SK-N-SH (cell line): ENCODE results near the gene SNX9. TPM values are rescaled to one million over a fixed set of nuclear protein-coding genes. Genes with fewer than 3 reads are reported as not detected.

Source experiments
- CTCF ChIA-PET: fragments of 300-600, 350-600 bp; formaldehyde crosslinking; extraction: SDS; loops from one replicate; lab custom pipeline; 2021; lab: Yijun Ruan, JAX
- POLR2A ChIA-PET: fragments of 350-600 bp; sonication (Branson Sonifier 250); formaldehyde crosslinking; extraction: SDS; loops from one replicate; lab custom pipeline; 2020; ENCODE audit warnings: antibody characterized with exemption, inconsistent platforms; lab: Yijun Ruan, JAX
- DNase-seq: peaks from one replicate; pipeline ENCODE4 v3.0.0; 2012
- H2AFZ ChIP-seq: fragments of 200-600 bp; sonication (generic); 2 replicates; pipeline ENCODE4 v1.8.1; 2016; ENCODE audit warnings: antibody characterized with exemption, mild to moderate bottlenecking, low read depth
- H3F3A ChIP-seq: fragments of 200-600 bp; sonication (generic); replicated peaks from 2 replicates; pipeline ENCODE3; 2016; ENCODE audit warnings: antibody characterized with exemption, mild to moderate bottlenecking; ENCODE audit not compliant: insufficient read depth
- H3K27ac ChIP-seq, 2 experiments: fragments of 200-500 bp in 1 of 2; fragments of 200-600 bp in 1 of 2; sonication (Bioruptor generic) in 1 of 2; sonication (generic), shearing (Covaris generic) in 1 of 2; 2 replicates each; pipeline versions ENCODE4 v1.5.1 to v1.6.1; 2014 to 2016; ENCODE audit warnings: low read depth in 2 of 2, inconsistent platforms in 1 of 2, low read length in 1 of 2, mild to moderate bottlenecking in 1 of 2, mixed read lengths in 1 of 2
- H3K27me3 ChIP-seq: fragments of 200-600 bp; sonication (generic), shearing (Covaris generic); 2 replicates; pipeline ENCODE4 v1.6.1; 2016; ENCODE audit warnings: mixed run types; ENCODE audit not compliant: insufficient read depth
- H3K36me3 ChIP-seq, 2 experiments: fragments of 200-500 bp in 1 of 2; fragments of 200-600 bp in 1 of 2; sonication (Bioruptor generic) in 1 of 2; sonication (generic) in 1 of 2; replicated peaks in 1 of 2; 2 replicates each; pipeline versions ENCODE3 to v1.5.1; 2014 to 2016; ENCODE audit warnings: low read length in 1 of 2, mild to moderate bottlenecking in 1 of 2; ENCODE audit not compliant: insufficient read depth in 2 of 2, control insufficient read depth in 1 of 2
- H3K4me1 ChIP-seq, 2 experiments: fragments of 200-500 bp in 1 of 2; fragments of 200-600 bp in 1 of 2; sonication (Bioruptor generic) in 1 of 2; sonication (generic), shearing (Covaris generic) in 1 of 2; 2 replicates each; pipeline versions ENCODE4 v1.5.1 to v1.6.1; 2014 to 2016; ENCODE audit warnings: low read depth in 1 of 2, low read length in 1 of 2, mixed run types in 1 of 2; ENCODE audit not compliant: insufficient read depth in 2 of 2, control insufficient read depth in 1 of 2
- H3K4me2 ChIP-seq: fragments of 200-600 bp; sonication (generic), shearing (Covaris generic); 2 replicates; pipeline ENCODE4 v1.6.1; 2017; ENCODE audit warnings: mixed run types
- H3K4me3 ChIP-seq, 2 experiments: fragments of 200-500 bp in 1 of 2; fragments of 200-600 bp in 1 of 2; sonication (Bioruptor generic) in 1 of 2; sonication (generic), shearing (Covaris generic) in 1 of 2; 2 replicates each; pipeline versions ENCODE4 v1.5.1 to v1.8.1; 2014 to 2016; ENCODE audit warnings: low read depth in 2 of 2, inconsistent platforms in 1 of 2, low read length in 1 of 2, mild to moderate bottlenecking in 1 of 2, mixed read lengths in 1 of 2, moderate library complexity in 1 of 2
- H3K79me2 ChIP-seq: fragments of 200-600 bp; sonication (generic); 2 replicates; pipeline ENCODE4 v1.8.1; 2017; ENCODE audit warnings: mild to moderate bottlenecking; ENCODE audit not compliant: insufficient read depth
- H3K9ac ChIP-seq: fragments of 200-600 bp; sonication (generic); 2 replicates; pipeline ENCODE4 v1.6.1; 2017; ENCODE audit warnings: mixed run types
- H3K9me2 ChIP-seq: fragments of 200-600 bp; sonication (generic); 2 replicates; pipeline ENCODE4 v1.6.1; 2017; ENCODE audit warnings: mixed run types
- H3K9me3 ChIP-seq: fragments of 200-600 bp; sonication (generic); 2 replicates; pipeline ENCODE4 v1.6.1; 2017; ENCODE audit warnings: mixed run types, mild to moderate bottlenecking, moderate library complexity
- H4K20me1 ChIP-seq: fragments of 200-600 bp; sonication (generic); 2 replicates; pipeline ENCODE4 v1.6.1; 2017; ENCODE audit warnings: mild to moderate bottlenecking, mixed run types; ENCODE audit not compliant: insufficient read depth
- CTCF ChIP-seq: fragments of 200-600 bp; sonication (generic); IDR thresholded peaks from 2 replicates; pipeline ENCODE4 v1.6.1; 2017; ENCODE audit warnings: antibody characterized with exemption, mild to moderate bottlenecking, moderate library complexity
- ELF1 ChIP-seq: IDR thresholded peaks from 2 replicates; pipeline ENCODE4 v1.4.0; 2012
- EP300 ChIP-seq, 2 experiments: IDR thresholded peaks; 2 replicates each; pipeline versions ENCODE4 v1.4.0 to v1.6.1; 2012; ENCODE audit warnings: borderline replicate concordance in 1 of 2, low read depth in 1 of 2, low read length in 1 of 2
- MAX ChIP-seq: IDR thresholded peaks from 2 replicates; pipeline ENCODE4 v1.4.0; 2012; ENCODE audit warnings: low read depth
- MXI1 ChIP-seq: IDR thresholded peaks from 2 replicates; pipeline ENCODE4 v1.6.1; 2012; ENCODE audit warnings: mild to moderate bottlenecking, low read depth, low read length, improper control_type of control experiment
- NRF1 ChIP-seq: IDR thresholded peaks from 2 replicates; pipeline ENCODE4 v1.6.1; 2012; ENCODE audit warnings: low read depth, mild to moderate bottlenecking, low read length
- POLR2AphosphoS5 ChIP-seq: IDR thresholded peaks from 2 replicates; pipeline ENCODE4 v1.6.1; 2012; ENCODE audit warnings: low read depth, low read length
- USF2 ChIP-seq: fragments of 150-350 bp; IDR thresholded peaks from 2 replicates; pipeline ENCODE4 v1.6.1; 2017; ENCODE audit warnings: antibody characterized with exemption, low read length, low read depth, borderline replicate concordance
- ZBTB33 ChIP-seq: IDR thresholded peaks from 2 replicates; pipeline ENCODE4 v1.4.0; 2012; ENCODE audit warnings: low read depth, borderline replicate concordance
- WGBS: methylation state at CpG from one replicate; pipeline ENCODE4 v1.1.6; 2017; ENCODE audit warnings: low lambda C conversion rate; 5-methylcytosine and 5-hydroxymethylcytosine counted together
- polyA plus RNA-seq, 3 experiments: library from polyadenylated mRNA; depleted of rRNA; stranded (reverse); fragments of >200 nt; gene quantifications; 2 replicates each; pipeline ENCODE4 v1.2.3, GENCODE V29; 2012

The SNX9 gene
- polyA plus RNA-seq, 1 of the 3 experiments (the other 2 are of a cell fraction), result 31.6 TPM

- CTCF ChIA-PET, result no interaction called here
- H3K4me1 ChIP-seq, result peaks cover 5 to 15% of the 10 kb centered on the region in 2 experiments
These were observed 15.8 kb downstream of the SNX9 start for GRCh38 chr6:157838718-157839430.

More at GRCh38 chr6:157838718-157839430, 15.8 kb downstream of the SNX9 start:
- 96% methylated on average over 5 of the region's 5 CpGs for WGBS
- Histone ChIP-seq H3K79me2 (peaks cover 98% of the 10 kb centered on the region), H3K4me3 (no peak overlapping the region), H3F3A (peaks cover 4% of the 10 kb centered on the region), H4K20me1 (peaks cover 59% of the 10 kb centered on the region), H2AFZ (no peak overlapping the region), H3K36me3 (no peaks in the 10 kb centered on the region), H3K27me3 (no peaks in the 10 kb centered on the region), H3K9ac (no peak overlapping the region), H3K9me2 (no peaks in the 10 kb centered on the region), H3K4me2 (no peak overlapping the region), H3K27ac (no peak overlapping the region), H3K9me3 (no peaks in the 10 kb centered on the region)
- POLR2A ChIA-PET, result no interaction called here
- DNase-seq, result no peak
- TF ChIP-seq ELF1 (no peak), NRF1 (no peak), USF2 (no peak), MXI1 (no peak), ZBTB33 (no peak), EP300 (IDR thresholded peaks at IDR 0.05; ENCODE audit: borderline replicate concordance in 1 of 2, low read depth in 1 of 2, low read length in 1 of 2) (no peak), POLR2AphosphoS5 (no peak), CTCF (no peak), MAX (no peak)
- TF ChIP-seq, all 33 proteins: peak for 0
